HG03139 (cell line): ENCODE measurements around the gene HSPG2.
"Not testable (repeated sequence)": the region's sequence is repeated elsewhere in the genome, so short reads cannot be mapped to it uniquely, and the experiment has no call there.

Source experiments
- ATAC-seq: cut with Tn5 transposase; IDR thresholded peaks from one replicate; pipeline ENCODE4 v1.9.1; 2021; ENCODE audit not compliant: unreplicated experiment

The HSPG2 gene

DNA sequence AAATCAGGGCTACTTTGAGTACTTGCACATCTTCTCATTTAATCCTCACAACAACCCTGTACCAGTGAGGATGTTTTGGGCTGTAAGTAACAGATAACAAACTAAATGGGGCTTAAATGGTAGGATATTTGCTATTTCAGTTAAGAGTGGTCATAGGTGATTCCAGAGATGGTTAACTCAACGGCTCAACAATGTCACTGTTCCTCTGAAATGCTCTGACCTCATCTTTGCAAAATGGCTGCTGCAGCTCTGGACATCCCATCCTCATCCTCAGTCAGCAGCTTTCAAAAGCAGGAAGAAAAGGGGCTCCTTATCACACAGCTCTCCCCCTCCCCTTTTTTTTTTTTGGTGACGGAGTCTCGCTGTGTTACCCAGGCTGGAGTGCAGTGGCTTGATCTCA lies 123.6 kb downstream of the HSPG2 start:
- ATAC-seq = no peak

DNA sequence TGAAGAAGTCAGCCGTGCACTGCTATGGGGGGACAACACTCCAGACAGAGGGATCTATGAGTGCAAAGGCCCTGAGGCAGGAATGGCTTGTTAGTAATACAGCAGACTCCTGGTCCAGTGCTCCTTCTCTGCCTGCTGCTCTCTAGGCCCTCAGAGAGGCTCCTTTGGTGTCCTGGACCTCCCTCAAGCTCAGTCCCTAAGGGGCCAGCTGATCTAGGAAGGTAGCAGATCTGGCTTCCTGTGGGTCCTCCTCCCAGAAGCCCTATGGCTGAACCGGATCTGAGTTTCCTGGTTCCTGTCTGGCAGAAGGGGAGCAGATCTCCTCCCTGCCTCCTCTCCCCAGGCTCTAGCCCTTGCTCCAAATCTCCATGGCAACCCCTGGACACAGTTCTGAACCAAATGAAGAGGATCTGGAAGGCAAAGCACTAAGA lies 125.2 kb downstream of the HSPG2 start, which contains the start of gene LDLRAD2:
LDLRAD2 (plus strand) TSS at position 391 of the 431 bp plus-strand sequence. CDS start 187 bp downstream, outside the sequence.
- no peak for ATAC-seq

GRCh38 chr1:21804536-21804935 lies 132.6 kb downstream of the HSPG2 start:
- ATAC-seq = no peak

- ATAC-seq = no peak
Observed at GRCh38 chr1:21801100-21801499, 136.0 kb downstream of the HSPG2 start.

DNA sequence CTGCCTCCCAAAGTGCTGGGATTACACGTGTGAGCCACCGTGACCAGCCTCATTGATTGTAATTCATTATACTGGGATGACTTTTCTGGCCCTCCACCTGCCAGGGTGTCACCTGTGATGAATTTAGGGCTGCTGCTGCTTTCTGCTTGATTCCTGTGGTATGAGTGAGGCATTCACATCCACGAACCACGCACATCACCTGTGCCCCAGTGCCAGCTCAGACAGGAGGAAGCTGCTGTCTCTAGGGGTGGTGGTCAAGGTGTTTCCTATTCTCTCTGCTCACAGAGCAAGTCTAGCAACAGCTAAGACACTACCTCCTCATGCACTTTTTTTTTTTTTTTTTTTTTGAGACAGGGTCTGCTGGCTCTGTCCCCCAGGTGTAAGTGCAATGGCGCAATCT lies 137.4 kb downstream of the HSPG2 start:
- no peak for ATAC-seq

DNA sequence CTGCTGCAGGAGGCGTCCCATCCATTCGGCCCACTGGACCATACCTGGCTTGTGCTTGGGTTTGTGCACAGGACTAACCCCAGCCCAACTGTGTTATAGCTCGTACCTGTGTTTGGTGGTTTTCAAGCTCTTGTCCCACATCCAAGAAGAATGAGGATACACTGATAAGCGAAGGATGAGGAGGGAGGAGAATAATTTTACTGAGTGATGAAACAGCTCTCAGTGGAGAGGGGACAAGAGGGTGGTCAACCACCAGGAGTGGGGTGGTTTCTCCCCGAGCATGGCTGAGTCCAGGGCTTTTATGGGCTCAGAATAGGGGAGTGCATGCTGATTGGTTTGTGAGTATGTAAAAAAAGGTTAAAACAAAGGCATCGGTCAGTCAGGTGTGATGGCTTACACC lies 142.0 kb downstream of the HSPG2 start:
- no peak for ATAC-seq

- no peak for ATAC-seq
Observed at GRCh38 chr1:21794656-21795055, 142.5 kb downstream of the HSPG2 start.

DNA sequence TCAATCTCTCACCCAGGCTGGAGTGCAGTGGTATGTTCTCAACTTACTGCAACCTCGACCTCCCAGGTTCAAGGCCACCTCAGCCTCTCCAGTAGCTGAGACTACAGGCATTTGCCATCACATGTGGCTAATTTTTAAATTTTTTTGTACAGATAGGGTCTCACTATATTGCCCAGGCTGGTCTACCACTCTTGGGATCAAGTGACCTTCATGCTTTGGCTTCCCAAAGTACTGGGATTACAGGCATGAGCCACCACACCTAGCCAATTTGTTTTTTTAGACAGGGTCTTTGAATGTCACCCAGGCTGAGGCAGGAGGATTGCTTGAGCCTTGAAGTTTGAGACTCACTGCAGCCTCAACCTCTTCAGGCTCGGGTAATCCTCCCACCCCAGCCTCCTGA lies 144.0 kb downstream of the HSPG2 start:
- ATAC-seq = no peak

DNA sequence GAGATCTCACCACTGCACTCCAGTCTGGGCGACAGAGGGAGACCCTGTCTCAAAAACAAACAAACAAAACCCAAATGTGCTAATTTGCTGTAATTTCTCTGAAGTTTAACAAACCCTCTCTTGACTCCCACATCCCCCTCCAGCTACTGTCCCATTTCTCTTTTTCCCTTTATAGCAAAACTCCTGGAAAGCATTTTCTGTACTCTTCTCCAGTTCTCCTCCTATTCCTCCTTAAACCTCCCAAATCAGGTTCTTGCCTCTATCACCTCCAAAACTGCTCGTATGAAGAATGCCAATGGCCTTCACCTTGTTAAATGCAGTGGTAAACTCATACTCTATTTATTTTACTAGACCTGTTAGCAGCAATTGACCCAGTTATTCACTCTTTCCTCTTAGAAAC lies 150.5 kb downstream of the HSPG2 start:
- ATAC-seq = no peak

- not testable (repeated sequence) for ATAC-seq
Observed at GRCh38 chr1:21785764-21786163, 151.3 kb downstream of the HSPG2 start.

GRCh38 chr1:21783679-21784603 lies 153.2 kb downstream of the HSPG2 start:
- peak; percentile 59 for ATAC-seq

DNA sequence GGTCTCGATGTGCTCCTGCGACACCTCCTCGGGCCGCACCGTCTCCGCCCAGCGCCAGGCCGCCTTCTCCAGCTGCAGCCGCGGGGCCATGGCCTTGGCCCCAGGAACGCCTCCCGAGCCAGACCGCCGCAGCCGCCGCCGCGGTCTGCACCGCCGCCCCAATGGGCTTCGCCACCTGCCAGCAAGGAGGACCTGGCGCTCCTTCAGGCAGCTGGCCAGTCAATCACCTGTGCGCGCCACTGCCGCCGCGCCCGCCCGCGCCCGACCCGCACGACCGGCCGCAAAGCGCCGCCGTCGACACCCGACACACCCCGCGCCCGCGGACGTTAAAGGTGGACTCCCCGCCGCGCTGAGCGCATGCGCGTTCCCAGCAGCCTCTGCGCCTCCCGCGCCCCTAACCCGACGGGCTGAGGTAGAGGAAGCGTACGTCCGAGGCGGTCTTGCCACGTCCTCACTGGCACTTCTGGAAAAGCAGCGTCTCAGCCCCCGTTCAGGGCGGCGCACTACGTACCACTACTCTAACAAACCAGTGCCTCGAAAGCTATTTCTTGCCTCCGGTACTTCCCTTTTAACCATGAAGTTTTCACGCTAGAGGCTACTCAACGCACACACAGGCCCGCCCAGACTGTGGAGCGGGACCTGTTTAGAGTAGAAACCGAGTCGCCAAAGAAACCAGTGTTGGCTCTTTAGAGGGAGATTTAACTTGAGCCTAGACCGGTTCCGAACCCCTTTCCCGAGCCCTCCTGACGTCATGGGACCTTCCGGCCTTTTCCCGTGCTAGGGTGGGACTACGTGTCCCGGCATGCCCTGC lies 154.0 kb downstream of the HSPG2 start, which contains the start of gene USP48:
USP48 (minus strand) TSS at position 282 of the 811 bp plus-strand sequence; CDS start at position 90, 192 bp downstream.
- ATAC-seq = peak; percentile 64

- peak; percentile 20 for ATAC-seq
Observed at GRCh38 chr1:21782349-21782867, 154.7 kb downstream of the HSPG2 start.

DNA sequence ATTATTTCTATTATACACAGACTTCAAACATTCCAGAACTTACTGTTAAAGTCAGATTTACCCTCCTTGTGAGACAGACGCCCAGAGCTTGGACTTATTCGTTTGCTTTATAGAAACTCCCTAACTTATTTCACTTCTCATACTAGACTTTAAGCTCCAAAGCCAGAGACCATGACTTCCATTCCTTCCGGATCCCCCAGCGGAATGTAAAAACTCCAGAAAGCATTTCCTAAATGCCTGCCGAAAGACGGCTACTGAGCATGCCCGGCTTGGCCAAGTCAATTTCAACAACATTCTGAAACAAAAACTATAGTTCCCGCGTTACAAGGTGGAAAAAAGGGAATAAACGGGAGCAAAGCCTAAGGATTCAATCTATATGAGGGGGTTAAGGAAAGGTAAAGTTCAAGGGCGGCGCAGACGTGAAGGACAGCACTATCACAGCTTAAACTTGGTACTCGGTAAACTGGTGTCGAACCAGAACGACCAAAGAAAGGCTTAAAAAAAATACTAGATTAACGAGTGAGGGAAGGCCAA lies 155.2 kb downstream of the HSPG2 start:
- ATAC-seq = no peak

DNA sequence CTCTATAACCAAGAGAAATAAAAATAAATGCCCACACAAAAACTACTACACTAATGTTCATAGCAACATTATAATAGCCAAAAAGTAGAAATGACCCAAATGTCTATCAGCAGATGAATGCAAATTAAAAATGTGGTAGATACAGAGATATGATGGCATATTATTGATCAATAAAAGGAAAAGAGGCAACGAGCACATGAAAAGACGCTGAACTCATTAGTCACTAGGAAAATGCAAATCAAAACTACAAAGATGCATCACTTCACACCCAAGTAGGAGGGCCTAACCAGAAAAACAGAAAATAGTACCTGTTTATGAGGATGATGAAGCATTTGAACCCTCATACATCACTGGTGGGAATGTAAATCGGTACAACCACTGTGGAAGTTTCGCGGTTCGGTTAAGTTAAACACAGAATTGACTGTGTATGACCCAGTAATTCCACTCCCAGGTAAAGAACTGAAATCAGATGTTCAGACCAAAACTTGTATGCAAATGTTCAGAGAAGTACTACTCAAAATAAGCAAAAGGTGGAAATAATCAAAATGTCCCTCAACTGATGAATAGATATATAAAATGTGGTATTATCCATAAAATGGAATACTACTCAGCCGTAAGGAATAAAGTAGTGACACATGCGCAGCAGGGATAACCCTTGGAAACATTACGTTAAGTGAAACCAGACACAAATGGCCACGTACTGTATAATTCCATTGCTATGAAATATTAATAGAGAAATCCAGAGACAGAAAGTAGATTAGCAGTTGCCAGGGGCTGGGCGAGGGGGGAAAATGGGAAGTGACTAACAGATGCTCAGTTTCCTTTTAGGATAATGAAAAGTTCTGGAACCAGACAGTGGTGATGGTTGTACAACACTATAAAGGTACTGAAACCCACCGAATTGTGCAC lies 157.2 kb downstream of the HSPG2 start:
- ATAC-seq = no peak

DNA sequence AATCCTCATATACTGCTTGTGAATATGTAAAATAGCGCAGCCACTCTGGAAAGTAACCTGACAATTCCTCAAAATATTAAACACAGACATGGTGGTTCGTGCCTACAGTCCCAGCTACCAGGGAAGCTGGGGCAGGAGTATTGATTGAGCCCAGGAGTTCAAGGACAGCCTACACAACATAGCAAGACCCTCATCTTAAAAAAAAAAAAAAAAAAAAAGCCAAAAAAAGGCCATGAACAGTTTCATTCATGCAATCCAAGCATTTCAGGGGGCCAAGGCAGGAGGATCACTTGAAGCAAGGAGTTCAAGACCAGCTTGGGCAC lies 158.7 kb downstream of the HSPG2 start:
- ATAC-seq = no peak

GRCh38 chr1:21776925-21777324 lies 160.2 kb downstream of the HSPG2 start:
- ATAC-seq = not testable (repeated sequence)

DNA sequence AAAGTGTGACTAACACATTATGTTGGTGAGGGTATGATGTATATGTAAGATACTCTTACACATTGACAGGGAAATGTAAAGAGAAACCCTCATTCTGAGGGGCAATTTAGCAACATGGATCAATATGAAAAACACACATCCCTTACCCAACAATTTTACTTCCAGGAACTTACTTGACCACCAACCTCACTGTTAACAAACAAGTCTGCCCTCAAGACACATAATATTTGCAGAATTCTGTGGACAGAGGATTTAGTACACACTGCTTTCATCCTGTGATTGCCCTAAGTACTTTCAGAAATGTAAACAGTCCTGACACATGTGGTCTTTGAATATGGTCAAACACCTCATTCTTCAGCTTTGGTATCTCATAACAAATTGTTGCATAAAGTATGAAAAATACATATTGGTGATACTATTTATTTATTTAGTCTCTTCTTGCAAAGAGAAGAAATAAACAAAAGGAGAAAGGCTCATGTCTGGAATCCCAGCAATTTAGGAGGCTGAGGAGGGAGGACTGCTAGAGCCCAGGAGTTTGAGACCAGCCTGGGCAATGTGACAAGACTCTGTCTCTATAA lies 161.0 kb downstream of the HSPG2 start:
- no peak for ATAC-seq

DNA sequence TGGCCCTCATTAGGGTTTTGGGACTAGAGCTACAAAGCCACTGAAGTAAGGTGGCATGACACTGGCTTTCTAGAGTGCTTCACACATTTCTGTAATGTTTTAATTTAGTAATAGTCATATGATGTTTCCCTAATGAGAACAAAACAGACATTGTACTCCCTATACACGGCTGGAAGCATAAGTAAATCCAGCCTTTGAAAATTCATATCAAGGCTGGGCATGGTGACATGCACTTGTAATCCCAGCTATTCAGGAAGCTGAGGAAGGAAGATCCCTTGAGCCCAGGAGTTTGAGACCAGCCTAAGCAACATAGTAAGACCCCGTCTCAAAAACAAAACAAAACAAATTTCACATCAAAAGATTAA lies 161.6 kb downstream of the HSPG2 start:
- no peak for ATAC-seq
